GM12878 (cell line): ENCODE measurements around the gene GREB1. TPM values are rescaled to one million over a fixed set of nuclear protein-coding genes. Genes with fewer than 3 reads are reported as not detected.
A peak's percentile ranks its signal among the peaks of the same experiment; 100 is the strongest.

ENCODE experiments used
- ATAC-seq: fragments of 200-7000 bp; cut with Tn5 transposase; 3 replicates; pipeline ENCODE4 v1.9.1; 2020; ENCODE audit warnings: mild to moderate bottlenecking, moderate library complexity
- BruUV-seq: library from RNA; stranded (reverse); fragments of 400-500 nt; replicated peaks from 2 replicates; lab custom pipeline; 2021; lab: Mats Ljungman, UMichigan
- CTCF ChIA-PET: fragments of 300-600 bp; sonication (Branson Sonifier 250); formaldehyde crosslinking; extraction: SDS; loops from one replicate; lab custom pipeline; 2021; ENCODE audit warnings: inconsistent platforms; lab: Yijun Ruan, JAX
- POLR2A ChIA-PET: fragments of 350-600 bp; formaldehyde crosslinking; extraction: SDS; loops from one replicate; lab custom pipeline; 2021; ENCODE audit warnings: inconsistent platforms; lab: Charles Lee
- RAD21 ChIA-PET: fragments of 300-600 bp; sonication (Branson Sonifier 250); formaldehyde crosslinking; loops from one replicate; lab custom pipeline; 2023; ENCODE audit warnings: antibody characterized with exemption; ENCODE audit not compliant: unreplicated experiment; lab: Charles Lee
- SMC1A ChIA-PET: fragments of 300-600 bp; sonication (Branson Sonifier 250); formaldehyde crosslinking; loops from one replicate; lab custom pipeline; 2023; ENCODE audit not compliant: unreplicated experiment, uncharacterized antibody; lab: Charles Lee
- DNase-seq: peaks from one replicate; pipeline ENCODE4 v3.0.0-alpha.2; 2011; ENCODE audit warnings: low read depth, low spot score
- FAIRE-seq: peaks from 3 replicates; lab custom pipeline; 2011; peaks lifted over from hg19 to GRCh38; lab: Jason Lieb, UNC
- H2AFZ ChIP-seq: 2 replicates; pipeline ENCODE4 v1.6.0; 2011; ENCODE audit warnings: low read depth, low read length, control low read depth; ENCODE audit not compliant: control insufficient read depth
- H3K27ac ChIP-seq: 2 replicates; pipeline ENCODE4 v1.5.1; 2011; ENCODE audit warnings: control low read depth; ENCODE audit not compliant: control insufficient read depth, insufficient read depth
- H3K27me3 ChIP-seq, 2 experiments: replicated peaks in 1 of 2; 2 replicates each; pipeline versions ENCODE4 v1.6.0 to v1.6.1; 2011; ENCODE audit warnings: low read length in 1 of 2; ENCODE audit not compliant: control insufficient read depth in 2 of 2, insufficient read depth in 2 of 2
- H3K36me3 ChIP-seq, 2 experiments: 2 replicates each; pipeline ENCODE4 v1.5.1; 2011; ENCODE audit warnings: low read length in 1 of 2; ENCODE audit not compliant: control insufficient read depth in 2 of 2, insufficient read depth in 2 of 2
- H3K4me1 ChIP-seq: 2 replicates; pipeline ENCODE4 v1.6.1; 2011; ENCODE audit warnings: mild to moderate bottlenecking, low read length, moderate library complexity, mixed read lengths; ENCODE audit not compliant: control insufficient read depth, insufficient read depth
- H3K4me2 ChIP-seq: 2 replicates; pipeline ENCODE4 v1.6.0; 2011; ENCODE audit warnings: control low read depth; ENCODE audit not compliant: control insufficient read depth, insufficient read depth
- H3K4me3 ChIP-seq: fragments of 200-600 bp; sonication (generic); 2 replicates; pipeline ENCODE4 v1.5.1; 2016
- H3K79me2 ChIP-seq: 2 replicates; pipeline ENCODE4 v1.6.0; 2011; ENCODE audit warnings: low read length; ENCODE audit not compliant: control insufficient read depth, insufficient read depth
- H3K9ac ChIP-seq: 2 replicates; pipeline ENCODE4 v1.8.0; 2011; ENCODE audit warnings: low read length, control low read depth, mixed read lengths; ENCODE audit not compliant: control insufficient read depth, insufficient read depth
- H3K9me3 ChIP-seq: replicated peaks from 3 replicates; pipeline ENCODE4 v1.5.1; 2011; ENCODE audit warnings: mild to moderate bottlenecking, low read length; ENCODE audit not compliant: control insufficient read depth, insufficient read depth
- H4K20me1 ChIP-seq: 2 replicates; pipeline ENCODE4 v1.6.0; 2011; ENCODE audit not compliant: control insufficient read depth, insufficient read depth
- CTCF ChIP-seq, 3 experiments: IDR thresholded peaks in 2 of 3; conservative IDR thresholded peaks in 1 of 3; 2 replicates each; pipeline ENCODE4 v1.5.1; 2011; ENCODE audit warnings: low read depth in 3 of 3, low read length in 3 of 3, mild to moderate bottlenecking in 3 of 3, control low read depth in 2 of 3, moderate library complexity in 2 of 3, inconsistent platforms in 1 of 3, mixed read lengths in 1 of 3; ENCODE audit not compliant: control insufficient read depth in 2 of 3, insufficient read depth in 1 of 3; ENCODE audit errors: extremely low read depth in 1 of 3
- CUX1 ChIP-seq: IDR thresholded peaks from 2 replicates; pipeline ENCODE4 v1.6.1; 2012; ENCODE audit warnings: improper control_type of control experiment, low read depth, low read length; ENCODE audit not compliant: insufficient replicate concordance
- EGR1 ChIP-seq, 2 experiments: IDR thresholded peaks; 1 replicate in 1 of 2; 2 replicates in 1 of 2; pipeline ENCODE4 v1.6.1; 2011 to 2012; ENCODE audit warnings: low read depth in 2 of 2, low read length in 2 of 2, borderline replicate concordance in 1 of 2, mild to moderate bottlenecking in 1 of 2, moderate library complexity in 1 of 2
- RAD21 ChIP-seq: IDR thresholded peaks from 2 replicates; pipeline ENCODE4 v1.6.1; 2011; ENCODE audit warnings: mild to moderate bottlenecking, low read depth, low read length, moderate library complexity; ENCODE audit not compliant: insufficient read depth
- RUNX3 ChIP-seq: IDR thresholded peaks from 2 replicates; pipeline ENCODE4 v1.6.1; 2012; ENCODE audit warnings: low read length, inconsistent platforms
- ZBTB4 ChIP-seq: fragments of 450-650 bp; formaldehyde crosslinking; IDR thresholded peaks from 2 replicates; pipeline ENCODE4 v1.4.0; 2022; ENCODE audit warnings: mild to moderate bottlenecking, moderate library complexity
- WGBS: methylation state at CpG from one replicate; pipeline ENCODE4 v1.1.6; 2016; ENCODE audit warnings: low lambda C conversion rate; ENCODE audit not compliant: insufficient replicate concordance, insufficient coverage; ENCODE audit errors: missing lambda C conversion rate; 5-methylcytosine and 5-hydroxymethylcytosine counted together
- in situ Hi-C: fragments of 300-500 bp; cut with MboI; formaldehyde crosslinking; loops from 9 replicates; pipeline ENCODE4 v1.14.3; 2018; ENCODE audit warnings: mixed read lengths
- intact Hi-C: fragments of 100-400 bp; cut with micrococcal nuclease; formaldehyde crosslinking; loops from one replicate; pipeline ENCODE4 v1.14.2; 2022; ENCODE audit not compliant: unreplicated experiment
- polyA plus RNA-seq, 11 experiments: library from polyadenylated mRNA; depleted of rRNA in 4 of 11; unstranded in 6 of 11; stranded (reverse) in 5 of 11; fragments of >200 nt; fragmentation: Nextera tagmentation in 4 of 11; fragmentation: Illumina TruSeq in 1 of 11; extraction: Ambion mirVana in 4 of 11; extraction: Trizol in 1 of 11; gene quantifications; 1 replicate in 1 of 11; 2 replicates in 10 of 11; pipeline versions ENCODE4 v1.2.1 to v1.2.3, GENCODE V29; 2011 to 2016; ENCODE audit warnings: inconsistent platforms in 2 of 11, missing spikeins in 2 of 11, low read depth in 1 of 11
- total RNA-seq, 4 experiments: library from RNA; depleted of rRNA in 3 of 4; stranded (reverse); fragments of >200 nt in 3 of 4; fragmentation: Illumina TruSeq in 1 of 4; extraction: Trizol in 1 of 4; gene quantifications; 2 replicates each; pipeline versions ENCODE4 v1.2.1 to v1.2.3, GENCODE V29; 2013 to 2021

The GREB1 gene
- total and polyA plus RNA-seq, 10 of the 15 experiments (the other 5 are each of a cell fraction or from before 2014, with no cell fraction given) = 0.09 to 2.1 (median 0.37) TPM; not detected in 1

- no peak for TF ChIP-seq EGR1 (IDR thresholded peaks at IDR 0.05; ENCODE audit: borderline replicate concordance in 1 of 2, low read depth in 2 of 2, low read length in 2 of 2)
Measured at GRCh38 chr2:11680901-11681721, 147.3 kb downstream of the GREB1 start (continued).

GRCh38 chr2:11681722-11682589 is 148.1 kb downstream of the GREB1 start:
- no TSS peak for BruUV-seq
- TF ChIP-seq CUX1 (no peak), RAD21 (peak; percentile 58), CTCF (IDR thresholded peaks at IDR 0.05 in 2 of 3, conservative IDR thresholded peaks at IDR 0.05 in 1 of 3; ENCODE audit: control insufficient read depth in 2 of 3, extremely low read depth in 1 of 3, insufficient read depth in 1 of 3, low read depth in 3 of 3, low read length in 3 of 3) (peak; percentile 61 to 91 (median 86)), RUNX3 (0 out of 2 replicates have a peak, but pooled peaks have one; percentile 9), ZBTB4 (no peak)

More at GRCh38 chr2:11681722-11682589, 148.1 kb downstream of the GREB1 start:
- H3K4me3 ChIP-seq = no peak overlapping the region
- in situ Hi-C loops = no loop called here
- DNase-seq (no peak), ATAC-seq (peak; percentile 88), FAIRE-seq (no peak)
- no peak overlapping the region for H3K4me2 ChIP-seq
- no peaks in the 10 kb centered on the region for H3K9me3 ChIP-seq
- no peaks in the 10 kb centered on the region for H3K36me3 ChIP-seq
- no peaks in the 10 kb centered on the region for H4K20me1 ChIP-seq
- H3K9ac ChIP-seq = no peak overlapping the region
- 40% methylated on average over 23 of the region's 31 CpGs for WGBS
- peaks cover 5 to 12% of the 10 kb centered on the region in 2 experiments; a peak in 3 of 4 replicates for H3K27me3 ChIP-seq
- no peaks in the 10 kb centered on the region for H3K79me2 ChIP-seq
- ChIA-PET POLR2A (no interaction called here), SMC1A (interaction anchor here (0.8 kb wide), 1 partner anchor 98 kb away, joined by 3 read pairs; no protein-coding TSS in a partner anchor), RAD21 (no interaction called here), CTCF (interaction anchor here (0.6 to 1.8 kb wide), 14 partner anchors 11 to 550 kb away, joined by 3 to 9 read pairs (median 4); a partner anchor contains a TSS)
- no peak overlapping the region for H3K27ac ChIP-seq
- H3K4me1 ChIP-seq = no peaks in the 10 kb centered on the region
- intact Hi-C loops = loop anchor here (2.0 kb wide), 1 partner anchor 203 kb away; no protein-coding TSS in a partner anchor
- H2AFZ ChIP-seq = no peak overlapping the region
